Stimulated activated CD8-positive, alpha-beta memory T cell treated with anti-CD3 and anti-CD28 coated beads, Interleukin-12 subunit alpha, Interleukin-12 subunit beta, amount 100 ng/mL, for 1 hour (primary cell): ENCODE data around the gene COL12A1.

ENCODE experiments used
- DNase-seq: peaks from one replicate; pipeline ENCODE4 v3.0.0-alpha.2; 2020; ENCODE audit warnings: low read depth

The COL12A1 gene

DNA sequence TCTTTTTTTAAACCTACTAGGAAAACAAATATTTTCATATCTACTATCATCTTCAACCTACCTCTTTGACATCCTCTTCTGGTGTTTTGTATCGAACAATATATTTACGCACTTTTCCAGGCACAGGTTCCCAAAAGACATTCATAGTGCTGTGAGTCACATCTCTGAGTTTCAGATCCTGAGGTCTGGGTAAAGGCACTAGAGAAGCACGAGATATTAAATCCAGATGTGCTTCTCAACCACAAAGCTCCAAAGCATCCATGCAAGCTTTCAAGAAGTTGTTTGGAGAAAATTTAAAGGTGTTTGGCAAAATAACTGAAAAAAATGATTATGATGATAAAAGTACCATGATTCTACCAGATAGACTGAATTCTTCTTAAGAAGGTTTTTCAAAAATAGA is 62.7 kb downstream of the COL12A1 start:
- no peak for DNase-seq

DNA sequence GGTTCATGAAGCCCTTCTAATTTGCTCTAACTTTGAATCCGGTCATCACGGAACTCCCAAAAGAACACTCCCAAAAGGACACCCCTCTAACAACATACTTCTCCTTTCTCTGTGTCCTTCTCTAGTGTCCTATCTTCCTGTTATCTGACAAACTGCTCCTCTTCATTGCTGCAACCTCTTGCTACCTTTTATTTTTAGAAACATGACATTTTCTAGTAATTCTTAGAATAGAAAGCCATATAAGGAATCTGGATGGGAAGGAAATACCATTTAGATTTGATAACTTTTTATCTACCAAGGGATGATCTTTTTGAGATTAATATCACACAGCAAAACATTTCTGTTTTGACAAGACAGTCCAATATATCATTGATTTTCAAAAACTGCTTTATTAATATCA is 63.1 kb downstream of the COL12A1 start:
- DNase-seq: no peak

DNA sequence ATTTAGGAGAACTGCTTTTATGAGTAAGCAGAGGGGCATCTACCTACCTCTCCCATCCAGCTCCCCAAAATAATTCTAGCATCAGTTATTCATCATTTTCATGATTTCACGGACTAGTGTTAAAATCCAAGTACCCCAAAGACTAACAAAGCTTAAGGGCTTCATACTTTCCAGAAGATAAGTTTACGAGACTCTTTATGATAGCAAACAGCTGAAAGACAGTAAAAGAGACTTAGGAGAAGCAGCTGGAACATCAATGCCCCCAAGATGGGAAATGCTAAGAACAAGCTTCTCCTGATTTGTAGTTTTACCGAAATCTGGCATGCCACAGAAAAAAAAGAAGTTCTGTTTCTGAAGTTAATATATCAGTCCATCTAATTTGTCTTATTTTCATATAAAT is 70.0 kb downstream of the COL12A1 start:
- DNase-seq: no peak

DNA sequence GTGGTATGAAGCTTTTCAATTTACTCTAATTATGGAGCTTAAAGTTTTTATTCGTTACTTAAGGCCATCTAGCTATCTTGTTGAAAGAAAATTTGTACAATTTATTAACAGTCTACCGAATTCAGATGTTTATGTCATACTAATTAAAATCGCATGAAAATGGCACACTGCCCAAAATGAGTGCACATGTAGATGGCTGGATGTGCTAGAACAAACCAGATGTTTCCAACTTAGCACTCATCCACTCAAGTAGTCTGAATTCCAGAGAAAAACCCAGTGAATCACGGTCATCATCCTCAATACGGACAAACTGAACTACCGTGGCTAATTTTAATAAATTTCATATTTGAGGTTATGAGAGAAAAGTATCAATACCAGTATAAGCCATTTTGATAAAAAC is 70.4 kb downstream of the COL12A1 start:
- no peak for DNase-seq

DNA sequence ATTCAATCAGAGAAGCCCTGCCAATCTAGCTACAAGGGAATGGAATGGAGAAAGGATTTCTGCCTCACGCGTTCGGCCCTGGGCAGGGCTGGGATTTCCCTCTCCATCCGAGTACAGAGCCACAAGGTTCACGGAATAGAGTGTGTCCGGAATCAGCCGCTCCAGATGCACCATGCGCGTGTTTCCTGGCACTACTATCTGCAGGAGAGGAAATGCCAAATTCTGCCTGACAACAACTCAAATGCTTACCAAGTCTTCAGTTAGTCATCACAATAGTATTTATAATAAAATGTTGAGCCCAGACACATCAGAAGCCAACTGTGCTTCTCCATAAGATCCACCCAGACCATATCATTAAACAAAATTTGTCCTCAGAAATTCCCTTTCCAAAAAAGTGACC is 75.1 kb downstream of the COL12A1 start:
- no peak for DNase-seq

DNA sequence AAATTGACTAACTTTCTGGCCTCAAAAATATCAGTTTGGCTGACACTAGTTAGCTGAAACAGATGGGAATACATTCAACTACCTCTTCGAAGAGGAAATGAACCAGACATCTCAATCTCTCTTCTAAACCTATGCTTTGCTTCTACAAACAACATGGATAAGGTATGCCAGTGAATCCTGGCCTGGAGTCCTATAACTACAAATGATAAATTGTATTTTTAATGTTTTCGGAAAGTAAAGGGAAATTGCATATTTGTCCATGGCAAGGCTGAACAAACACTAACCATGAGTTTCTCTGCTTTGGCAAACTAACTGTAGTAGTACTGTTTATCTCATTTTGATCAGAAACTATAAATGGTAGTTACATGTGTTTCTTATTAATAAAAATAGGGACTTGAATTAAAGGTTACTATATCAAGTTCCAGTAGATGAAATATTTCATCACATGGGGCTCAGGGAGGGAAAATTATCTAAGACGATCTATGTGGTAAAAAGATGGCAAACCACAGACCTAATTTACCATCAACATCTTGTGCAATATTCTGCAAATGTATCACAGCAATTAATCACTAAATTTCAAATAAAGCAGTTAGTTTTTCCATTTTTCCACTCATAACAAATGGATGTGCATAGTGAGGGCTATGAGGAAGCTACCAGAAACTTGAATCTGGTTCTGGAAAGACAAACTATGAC is 76.8 kb downstream of the COL12A1 start:
- DNase-seq: no peak

DNA sequence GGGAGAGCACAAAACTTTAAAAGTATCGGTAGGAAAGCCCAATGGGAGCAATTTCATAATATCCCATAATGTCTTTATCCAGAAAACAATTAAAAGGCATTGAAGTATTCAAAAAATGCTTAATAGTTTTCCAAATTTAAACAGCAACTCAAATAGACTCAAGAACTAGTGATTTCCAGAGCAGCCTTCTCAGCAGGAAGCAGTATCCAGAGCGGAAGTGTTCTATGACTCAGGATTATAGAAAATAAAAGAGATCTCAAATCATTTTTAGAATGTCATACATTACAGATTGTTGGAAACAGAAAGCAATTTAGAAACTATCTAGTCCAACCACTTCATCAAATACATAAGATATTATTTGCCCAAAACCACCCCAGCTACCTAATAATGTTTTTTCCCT is 79.3 kb downstream of the COL12A1 start:
- no peak for DNase-seq

DNA sequence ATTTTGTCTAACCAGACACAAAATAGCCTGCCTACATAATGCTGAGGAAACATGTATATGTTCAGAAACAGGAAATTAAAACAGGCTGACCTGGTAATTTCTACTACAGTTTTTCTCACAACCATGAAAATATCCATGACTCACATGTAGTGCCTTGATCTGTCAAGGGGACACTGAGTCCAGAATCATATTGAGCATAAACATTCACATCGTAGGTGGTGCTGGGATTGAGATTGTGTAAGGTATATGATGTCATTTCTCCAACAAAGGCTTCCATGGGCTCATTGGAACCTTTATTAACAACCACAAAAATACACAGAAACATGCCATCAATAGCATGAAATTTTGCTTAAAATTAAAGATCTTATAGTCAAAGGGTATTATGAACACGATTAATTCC is 80.9 kb downstream of the COL12A1 start:
- no peak for DNase-seq

DNA sequence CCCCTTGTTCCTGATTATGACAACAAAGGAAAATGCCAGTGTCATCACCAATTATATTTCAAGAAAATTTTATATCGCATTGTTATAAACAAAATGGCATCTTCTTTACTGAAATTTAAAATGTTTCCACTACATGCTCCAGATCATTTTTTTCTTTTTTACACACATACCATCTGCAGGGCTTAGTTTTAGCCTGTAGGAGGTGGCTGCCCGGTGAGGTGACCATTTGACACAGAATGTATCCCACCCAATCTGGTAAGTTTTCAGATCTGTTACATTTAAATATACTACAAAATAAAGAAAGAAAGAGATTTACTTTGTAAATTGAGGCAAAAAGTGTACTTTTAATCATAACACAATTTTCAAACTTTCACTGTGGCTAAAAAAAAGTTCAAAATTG is 81.8 kb downstream of the COL12A1 start:
- no peak for DNase-seq

DNA sequence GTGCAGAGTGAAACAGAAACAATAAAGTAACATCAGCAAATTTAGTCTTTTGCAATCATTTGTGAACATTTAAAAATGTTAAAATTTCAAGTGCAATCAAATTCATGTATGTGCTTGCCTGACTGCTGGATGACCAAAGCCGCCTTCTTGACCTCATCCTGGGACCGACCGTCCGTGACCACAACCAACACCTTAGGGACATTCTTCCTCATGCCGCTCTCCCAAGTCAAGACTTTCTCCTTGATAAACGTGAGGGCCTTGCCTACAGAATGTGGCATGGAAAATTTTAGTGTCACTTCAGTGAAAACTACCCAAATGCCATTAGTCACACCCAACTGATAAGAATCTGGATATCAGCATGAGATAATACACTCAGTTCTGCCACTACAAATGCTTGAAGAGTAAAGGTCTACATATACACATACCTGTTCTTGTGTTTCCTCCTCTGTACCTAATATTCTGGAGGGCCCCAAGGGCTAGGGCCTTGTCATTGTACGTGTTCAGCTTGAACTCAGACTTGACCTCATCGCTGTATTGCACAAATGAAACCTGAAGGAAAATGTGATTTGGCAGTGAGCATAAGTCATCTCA is 86.8 kb downstream of the COL12A1 start:
- DNase-seq: no peak

DNA sequence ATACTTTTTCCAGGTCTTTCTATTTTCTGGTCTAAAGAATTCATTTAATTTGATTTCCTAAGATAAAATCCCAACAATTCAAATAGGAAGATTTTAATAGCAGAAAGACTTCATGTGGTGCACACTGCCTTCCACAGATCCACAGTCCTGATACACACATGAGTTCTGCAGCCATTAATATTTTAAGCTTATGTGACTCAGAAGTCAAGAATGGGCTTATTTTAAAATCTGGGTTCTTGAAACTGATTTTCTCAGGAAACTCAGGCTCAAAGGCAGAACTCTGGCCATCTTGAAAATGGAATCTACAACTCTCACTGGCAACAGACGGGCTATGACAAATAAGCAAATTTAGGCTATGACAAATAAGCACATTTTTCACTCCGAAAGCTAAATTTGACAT is 88.2 kb downstream of the COL12A1 start:
- no peak for DNase-seq

DNA sequence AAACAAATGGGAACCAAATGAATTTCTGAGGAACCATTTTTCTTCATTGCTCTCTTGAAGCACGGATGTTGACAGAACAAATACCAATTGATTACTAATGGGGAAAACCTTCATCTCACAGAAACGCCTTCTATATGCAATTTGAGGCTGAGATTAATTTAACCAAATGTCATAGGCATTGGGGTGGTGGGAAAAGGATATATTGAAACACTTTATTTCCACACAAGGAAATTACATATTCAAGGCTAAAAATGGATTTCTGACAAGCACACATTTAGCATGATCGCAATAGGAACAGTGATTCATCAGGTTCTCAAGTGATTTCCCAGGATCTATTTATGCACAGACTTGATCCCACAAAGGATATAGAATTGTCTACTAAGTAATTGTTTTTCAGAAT is 88.9 kb downstream of the COL12A1 start:
- DNase-seq: no peak

DNA sequence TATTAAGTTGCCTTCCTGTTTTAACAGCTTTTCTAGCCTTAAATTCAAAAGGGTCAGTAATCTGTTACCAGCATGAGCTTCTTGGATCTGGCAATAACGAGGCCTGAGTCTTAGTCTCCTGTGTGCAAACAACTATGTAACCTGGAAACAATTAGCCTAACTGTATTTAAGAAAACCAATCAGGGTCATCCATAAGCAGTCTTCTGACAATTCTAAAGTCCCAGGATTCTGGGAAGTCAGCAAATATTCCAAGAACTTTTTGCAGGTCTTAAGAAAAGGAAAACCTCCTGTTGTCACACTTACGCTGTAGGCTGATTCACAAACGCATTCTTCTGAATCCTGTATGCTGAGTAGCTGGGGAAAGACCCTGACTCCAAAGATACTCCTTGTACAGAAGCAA is 90.4 kb downstream of the COL12A1 start:
- DNase-seq: no peak

DNA sequence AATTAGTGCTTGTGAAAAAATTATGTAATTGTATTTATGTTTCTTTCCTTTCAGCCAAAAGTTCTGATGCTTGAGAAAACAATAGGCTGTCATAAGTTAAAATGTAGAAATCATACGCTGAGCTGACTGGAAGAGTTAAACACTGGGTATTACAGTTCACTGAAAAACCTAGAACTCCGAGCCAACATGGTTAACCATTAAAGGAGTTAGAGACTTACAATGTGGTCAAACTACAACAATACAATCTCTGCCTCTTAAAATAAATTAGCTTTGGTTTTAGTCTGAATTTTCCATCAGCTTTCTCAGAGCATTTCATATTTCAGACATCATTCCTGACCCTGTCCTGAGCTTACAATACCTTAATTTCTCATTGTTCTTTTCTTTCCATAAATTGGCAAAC is 91.0 kb downstream of the COL12A1 start:
- DNase-seq: no peak

DNA sequence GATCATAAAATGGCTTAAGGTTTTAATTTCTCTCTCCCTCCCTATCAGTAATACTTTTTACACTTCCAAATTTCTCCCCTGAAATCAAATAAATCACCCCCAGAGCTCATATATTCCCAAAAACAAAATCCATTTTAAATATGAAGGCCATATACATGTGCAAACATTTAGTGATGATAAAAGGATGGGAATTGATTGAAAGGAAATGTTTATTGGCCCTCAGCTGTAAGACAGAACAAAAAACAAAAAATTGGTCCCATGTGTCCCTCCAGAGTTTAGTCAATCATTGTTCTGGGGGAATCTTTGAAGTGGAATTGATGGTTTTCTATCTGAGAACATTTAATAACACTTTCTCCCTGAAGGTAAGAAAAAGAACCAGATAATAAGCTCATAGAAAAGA is 91.7 kb downstream of the COL12A1 start:
- no peak for DNase-seq

DNA sequence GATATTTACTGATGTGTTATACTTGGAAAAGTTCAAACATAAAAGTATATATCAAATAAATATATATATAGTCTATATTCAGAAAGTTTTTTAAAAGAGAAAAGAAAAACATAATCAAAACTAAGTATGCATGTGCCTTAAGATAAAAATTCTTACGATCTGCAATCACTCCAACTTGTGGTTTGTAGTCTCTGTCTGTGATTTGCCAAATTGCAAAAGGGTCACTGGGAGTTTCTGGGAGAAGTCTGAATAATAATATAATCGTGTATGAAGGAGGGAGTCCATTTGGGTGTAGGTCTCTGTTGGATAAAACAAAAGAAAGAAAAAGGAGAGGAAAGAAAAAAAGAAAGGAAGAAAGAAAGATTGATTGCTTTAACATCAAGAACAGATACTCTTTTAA is 92.4 kb downstream of the COL12A1 start:
- DNase-seq: no peak

DNA sequence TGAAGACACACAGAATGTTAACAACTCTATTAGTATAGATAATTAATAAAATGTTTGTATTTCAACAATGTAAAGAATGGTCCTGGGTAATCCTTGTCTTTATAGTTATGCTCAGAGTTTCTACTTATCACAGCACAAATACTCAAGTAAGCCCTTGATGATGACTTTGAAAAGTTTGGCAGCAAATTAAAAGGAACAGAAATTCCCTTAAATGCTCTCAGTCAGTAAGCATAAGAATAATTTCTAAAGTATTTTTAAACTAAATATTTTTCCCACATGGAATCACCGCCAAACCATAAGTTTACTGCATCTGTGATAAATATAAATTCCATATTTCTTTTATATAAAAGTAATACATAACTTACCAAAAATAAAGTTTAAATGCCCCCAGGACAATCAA is 96.1 kb downstream of the COL12A1 start:
- no peak for DNase-seq

DNA sequence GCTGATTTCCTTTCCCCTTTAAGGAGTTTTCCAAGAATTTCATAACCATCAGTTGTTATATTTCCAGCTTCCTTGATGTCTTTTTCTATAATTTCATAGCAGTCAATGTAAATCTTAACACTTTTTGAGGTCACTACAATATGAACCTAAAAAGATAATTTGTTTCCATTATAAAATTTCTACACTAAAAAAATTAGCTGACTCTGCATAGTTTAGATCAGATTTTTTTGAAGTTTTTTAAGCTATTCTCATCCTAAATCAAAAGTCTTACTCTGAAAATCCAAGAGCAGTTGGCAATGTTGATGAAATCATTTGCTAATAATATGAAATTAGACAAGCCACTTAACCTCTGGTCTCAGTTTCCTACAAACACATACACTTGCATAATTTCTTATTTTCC is 96.8 kb downstream of the COL12A1 start:
- DNase-seq: no peak

DNA sequence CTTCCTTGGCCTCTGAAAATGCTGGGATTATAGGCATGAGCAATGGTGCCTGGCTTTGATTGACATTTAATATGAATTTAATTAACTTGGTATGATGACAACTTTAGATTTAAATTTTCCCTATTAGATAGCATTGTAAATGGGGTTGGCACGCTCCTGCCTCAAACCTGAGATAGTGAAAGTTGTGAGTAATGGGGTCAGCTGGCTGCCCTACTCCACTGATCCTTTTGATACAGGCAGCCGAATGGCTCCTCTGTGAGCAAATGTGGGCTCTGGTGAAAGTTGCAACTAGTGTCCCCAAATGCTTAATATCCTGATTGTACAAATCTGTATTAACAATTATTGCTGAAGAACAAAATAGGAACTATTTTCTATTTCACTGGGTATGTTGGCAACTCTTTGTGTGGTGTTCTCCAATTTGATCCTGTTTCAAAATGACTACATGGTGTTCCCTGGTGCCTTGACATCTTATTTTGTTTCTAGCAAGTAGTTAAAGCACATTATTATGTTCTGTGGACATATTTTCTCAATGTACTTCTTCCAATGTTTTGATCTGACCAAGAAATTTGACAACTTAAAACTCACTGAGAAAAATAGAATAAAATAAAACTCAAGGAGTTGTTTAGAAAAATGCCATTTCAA is 97.4 kb downstream of the COL12A1 start:
- no peak for DNase-seq

DNA sequence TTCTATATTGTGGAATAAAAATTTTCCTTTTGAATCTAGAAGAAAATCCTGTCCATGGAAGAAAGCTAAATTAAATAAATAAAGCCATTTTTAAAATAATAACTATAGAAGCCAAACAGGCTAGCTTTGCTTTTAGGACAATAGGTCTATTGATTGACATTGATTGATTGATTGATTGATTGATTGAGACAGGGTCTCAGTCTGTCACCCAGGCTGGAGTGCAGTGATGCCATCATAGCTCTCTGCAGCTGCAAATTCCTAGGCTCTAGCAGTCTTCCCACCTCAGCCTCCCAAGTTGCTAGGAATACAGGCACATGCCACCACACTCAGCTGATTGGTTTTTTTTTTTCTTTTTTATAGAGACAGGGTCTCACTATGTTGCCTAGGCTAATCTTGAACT is 97.9 kb downstream of the COL12A1 start:
- no peak for DNase-seq

DNA sequence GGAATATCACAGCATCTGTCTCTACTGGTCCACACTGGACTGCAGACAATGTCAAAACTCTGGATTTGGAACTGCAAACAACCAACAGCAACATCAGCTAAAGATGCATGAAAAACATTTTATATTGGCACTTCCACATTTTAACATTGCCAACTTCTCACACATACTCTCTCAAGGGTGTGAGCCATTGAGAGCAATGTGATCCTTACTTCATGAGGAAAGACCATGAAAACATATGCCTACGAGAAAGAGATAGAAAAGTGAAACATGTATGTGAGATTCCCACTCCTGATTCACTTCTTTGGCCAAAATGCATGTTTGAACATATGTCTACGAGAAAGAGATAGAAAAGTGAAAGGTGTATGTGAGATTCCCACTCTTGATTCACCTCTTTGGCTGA is 99.4 kb downstream of the COL12A1 start:
- DNase-seq: no peak

DNA sequence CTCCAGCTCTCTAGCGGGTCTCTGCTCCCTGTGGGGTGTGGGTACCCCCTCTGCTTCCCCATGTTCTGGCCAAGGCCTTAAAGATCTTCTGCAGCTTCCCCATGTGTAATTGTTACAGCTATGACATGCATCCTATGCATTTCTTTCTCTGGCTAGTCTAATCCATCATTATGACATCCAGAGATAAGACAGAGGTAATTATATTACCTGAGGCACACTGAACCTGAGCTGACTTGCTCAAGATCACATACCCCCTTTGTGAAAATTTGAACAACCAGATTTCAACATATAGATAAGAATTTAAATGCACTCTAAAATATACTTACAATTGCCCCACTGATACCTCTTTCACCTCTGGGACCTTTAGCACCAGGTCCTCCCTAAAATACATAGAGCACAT is 102.4 kb downstream of the COL12A1 start:
- DNase-seq: no peak

DNA sequence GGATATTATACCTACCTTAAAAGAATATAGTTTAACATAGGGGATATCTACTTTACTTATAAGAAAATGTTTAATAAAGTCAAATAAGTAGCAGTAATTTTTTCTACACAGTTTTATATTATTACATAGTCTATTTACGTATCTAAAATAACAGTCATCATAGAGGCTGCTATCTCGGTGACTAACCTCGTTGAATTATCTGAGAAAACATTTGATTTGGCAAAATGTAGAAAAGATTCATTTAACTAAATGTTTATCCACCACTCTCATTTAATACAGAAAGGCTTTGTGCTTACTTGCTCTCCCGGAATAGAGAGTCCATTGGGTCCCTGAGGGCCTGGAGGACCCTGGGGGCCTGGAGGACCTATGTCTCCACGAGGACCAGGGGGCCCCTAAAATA is 103.6 kb downstream of the COL12A1 start:
- DNase-seq: no peak

DNA sequence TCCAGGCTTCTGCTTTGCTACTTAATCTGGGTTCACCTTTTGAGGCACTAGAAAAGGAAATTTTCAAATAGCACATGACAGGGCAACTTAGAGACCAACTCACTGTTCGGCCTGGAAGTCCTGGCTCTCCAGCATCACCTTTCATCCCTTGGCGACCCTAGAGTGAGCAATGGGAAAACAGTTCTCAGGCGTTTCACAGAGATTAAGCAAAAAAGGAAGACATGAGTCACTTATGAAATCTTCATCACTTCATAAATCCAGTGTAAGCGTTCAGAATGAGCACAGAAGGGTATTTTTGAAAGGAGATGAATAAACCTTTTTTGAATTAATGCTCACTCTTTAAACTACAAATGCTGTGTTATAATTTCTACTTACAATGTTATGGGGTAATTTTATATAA is 104.0 kb downstream of the COL12A1 start:
- DNase-seq: no peak
